Measurements from ENCODE around the gene NIPBL.
"Not testable (repeated sequence)": the region's sequence is repeated elsewhere in the genome, so short reads cannot be mapped to it uniquely, and the experiment has no call there.

The NIPBL gene

GRCh38 chr5:37037840-37038239 lies 161.3 kb downstream of the NIPBL start:
- DNase-seq (ENCODE audit: low read depth in 3 of 3), result no peak

- no peak for DNase-seq (ENCODE audit: low read depth in 3 of 3)
Measured at GRCh38 chr5:37039824-37040223, 163.3 kb downstream of the NIPBL start.

- no peak for DNase-seq (ENCODE audit: low read depth in 3 of 3)
Measured at GRCh38 chr5:37043693-37044092, 167.1 kb downstream of the NIPBL start.

- no peak for DNase-seq (ENCODE audit: low read depth in 3 of 3)
Measured at GRCh38 chr5:37044120-37044519, 167.6 kb downstream of the NIPBL start.

- no peak for DNase-seq (ENCODE audit: low read depth in 3 of 3)
Measured at GRCh38 chr5:37045703-37046102, 169.1 kb downstream of the NIPBL start.

GRCh38 chr5:37047947-37048346 lies 171.4 kb downstream of the NIPBL start:
- no peak for DNase-seq (ENCODE audit: low read depth in 3 of 3)

- DNase-seq (ENCODE audit: low read depth in 3 of 3), result no peak
Measured at GRCh38 chr5:37054391-37054790, 177.8 kb downstream of the NIPBL start.

GRCh38 chr5:37055383-37055990 lies 178.9 kb downstream of the NIPBL start:
- no peak for DNase-seq (ENCODE audit: low read depth in 3 of 3)

GRCh38 chr5:37056762-37057161 lies 180.2 kb downstream of the NIPBL start:
- no peak for DNase-seq (ENCODE audit: low read depth in 3 of 3)

- DNase-seq (ENCODE audit: low read depth in 3 of 3), result no peak
Measured at GRCh38 chr5:37060030-37060429, 183.5 kb downstream of the NIPBL start.

GRCh38 chr5:37063739-37064138 lies 187.2 kb downstream of the NIPBL start:
- no peak for DNase-seq (ENCODE audit: low read depth in 3 of 3)

- no peak for DNase-seq (ENCODE audit: low read depth in 3 of 3)
Measured at GRCh38 chr5:37064442-37064841, 187.9 kb downstream of the NIPBL start.

GRCh38 chr5:37071487-37071886 lies 194.9 kb downstream of the NIPBL start:
- DNase-seq (ENCODE audit: low read depth in 3 of 3), result no peak

- no peak for DNase-seq (ENCODE audit: low read depth in 3 of 3)
Measured at GRCh38 chr5:37071901-37072581, 195.5 kb downstream of the NIPBL start.

- no peak for DNase-seq (ENCODE audit: low read depth in 3 of 3)
Measured at GRCh38 chr5:37075399-37075950, 198.9 kb downstream of the NIPBL start.

GRCh38 chr5:37077146-37077545 lies 200.6 kb downstream of the NIPBL start:
- DNase-seq (ENCODE audit: low read depth in 3 of 3), result no peak

- DNase-seq (ENCODE audit: low read depth in 3 of 3), result no peak
Measured at GRCh38 chr5:37080697-37081096, 204.1 kb downstream of the NIPBL start.

GRCh38 chr5:37082977-37083376 lies 206.4 kb downstream of the NIPBL start:
- DNase-seq (ENCODE audit: low read depth in 3 of 3), result not testable (repeated sequence)

- not testable (repeated sequence) for DNase-seq (ENCODE audit: low read depth in 3 of 3)
Measured at GRCh38 chr5:37086026-37086425, 209.5 kb downstream of the NIPBL start.

GRCh38 chr5:37086466-37087173 lies 210.1 kb downstream of the NIPBL start:
- DNase-seq (ENCODE audit: low read depth in 3 of 3), result no peak

- DNase-seq (ENCODE audit: low read depth in 3 of 3), result no peak
Measured at GRCh38 chr5:37088009-37088408, 211.4 kb downstream of the NIPBL start.

- no peak for DNase-seq (ENCODE audit: low read depth in 3 of 3)
Measured at GRCh38 chr5:37090123-37090726, 213.7 kb downstream of the NIPBL start.

Data from stimulated activated CD4-positive, alpha-beta T cell treated with anti-CD3 and anti-CD28 coated beads, TNF-alpha, amount 100 ng/mL, for 48 hours (primary cell).